Endodermal cell (in vitro differentiated cells): ENCODE measurements around the gene TBL3. TPM values are rescaled to one million over a fixed set of nuclear protein-coding genes. Genes with fewer than 3 reads are reported as not detected.
A peak's percentile ranks its signal among the peaks of the same experiment; 100 is the strongest.

ENCODE experiments used
- DNase-seq: peaks from one replicate; pipeline ENCODE4 v3.0.0-alpha.2; 2017
- H3K27ac ChIP-seq: 2 replicates; pipeline ENCODE4 v1.5.1; 2013; ENCODE audit warnings: mild to moderate bottlenecking, low read depth, low read length, moderate library complexity
- H3K27me3 ChIP-seq: 2 replicates; pipeline ENCODE4 v1.6.1; 2013; ENCODE audit warnings: mild to moderate bottlenecking, low read length, moderate library complexity; ENCODE audit not compliant: insufficient read depth, control insufficient read depth, poor library complexity, severe bottlenecking
- H3K36me3 ChIP-seq: 2 replicates; pipeline ENCODE4 v1.7.0; 2013; ENCODE audit warnings: mild to moderate bottlenecking, low read length, moderate library complexity; ENCODE audit not compliant: control insufficient read depth, insufficient read depth
- H3K4me1 ChIP-seq: one replicate; pipeline ENCODE4 v1.7.0; 2013; ENCODE audit warnings: low read length; ENCODE audit not compliant: control insufficient read depth, insufficient read depth
- H3K4me3 ChIP-seq: 2 replicates; pipeline ENCODE4 v1.5.1; 2013; ENCODE audit warnings: mild to moderate bottlenecking, low read length, moderate library complexity
- H3K9ac ChIP-seq: 2 replicates; pipeline ENCODE4 v1.6.1; 2013; ENCODE audit warnings: mild to moderate bottlenecking, low read length, moderate library complexity; ENCODE audit not compliant: poor library complexity, severe bottlenecking; ENCODE audit errors: extremely low read depth
- H3K9me3 ChIP-seq: 2 replicates; pipeline ENCODE4 v1.6.1; 2013; ENCODE audit warnings: mild to moderate bottlenecking, low read length, moderate library complexity; ENCODE audit not compliant: control insufficient read depth
- H3K27ac Mint-ChIP-seq: 2 replicates; pipeline ENCODE4 v1.8.0; 2020; ENCODE audit warnings: mixed read lengths
- H3K27me3 Mint-ChIP-seq: 2 replicates; pipeline ENCODE4 v1.8.0; 2021; ENCODE audit warnings: mild to moderate bottlenecking, mixed read lengths; ENCODE audit not compliant: insufficient read depth
- H3K36me3 Mint-ChIP-seq: 2 replicates; pipeline ENCODE4 v1.8.0; 2020; ENCODE audit warnings: low read depth, mixed read lengths
- H3K4me1 Mint-ChIP-seq: 2 replicates; pipeline ENCODE4 v1.8.0; 2020; ENCODE audit warnings: mixed read lengths
- H3K4me3 Mint-ChIP-seq: 2 replicates; pipeline ENCODE4 v1.8.0; 2020; ENCODE audit warnings: mild to moderate bottlenecking, moderate library complexity, mixed read lengths
- H3K9me3 Mint-ChIP-seq: 2 replicates; pipeline ENCODE4 v1.8.0; 2020; ENCODE audit warnings: mild to moderate bottlenecking, mixed read lengths
- CTCF ChIP-seq: fragments of 200-600 bp; sonication (generic); conservative IDR thresholded peaks from 2 replicates; pipeline ENCODE4 v1.5.0; 2021; ENCODE audit warnings: antibody characterized with exemption, mild to moderate bottlenecking
- WGBS, 2 experiments: methylation state at CpG; one replicate each; pipeline versions ENCODE4 v1.1.5 to v1.1.7; 2013; ENCODE audit warnings: missing lambda C conversion rate in 2 of 2, mixed read lengths in 1 of 2; ENCODE audit not compliant: insufficient coverage in 1 of 2, insufficient read length in 1 of 2; 5-methylcytosine and 5-hydroxymethylcytosine counted together
- total RNA-seq, 2 donors: library from RNA; stranded (reverse); fragmentation: NEBNext Ultra II Directional in 1 of 2; extraction: Animal tissue kit (Norgen Biotek cat#: 25700) in 1 of 2; gene quantifications; 2 replicates in 1 of 2; 3 replicates in 1 of 2; pipeline ENCODE4 v1.2.1, GENCODE V29; 2021

The TBL3 gene
- total RNA-seq, 2 donors from 2014 or later = 43.4 to 49.7 TPM

GRCh38 chr16:2002406-2003230 is 30.8 kb downstream of the TBL3 start:
- no peak for DNase-seq
- H3K27ac Mint-ChIP-seq = no peak overlapping the region

GRCh38 chr16:2003231-2003826 is 31.5 kb downstream of the TBL3 start:
- Histone ChIP-seq H3K9ac (no peak overlapping the region), H3K4me1 (peaks cover 20% of the 10 kb centered on the region), H3K27ac (no peak overlapping the region), H3K4me3 (no peak overlapping the region), H3K36me3 (peaks cover 39% of the 10 kb centered on the region), H3K27me3 (no peaks in the 10 kb centered on the region), H3K9me3 (no peaks in the 10 kb centered on the region)
- peaks cover 14% of the 10 kb centered on the region for H3K4me1 Mint-ChIP-seq
- no peak for DNase-seq
- H3K4me3 Mint-ChIP-seq = no peak overlapping the region
- no peak overlapping the region for H3K27ac Mint-ChIP-seq
- no peaks in the 10 kb centered on the region for H3K9me3 Mint-ChIP-seq
- H3K36me3 Mint-ChIP-seq = peaks cover 20% of the 10 kb centered on the region
- TF ChIP-seq CTCF = no peak
- WGBS, 2 experiments = 93 to 100% methylated on average over 3 to 8 of the region's 8 CpGs
- H3K27me3 Mint-ChIP-seq = no peaks in the 10 kb centered on the region

More at GRCh38 chr16:2002406-2003230, 30.8 kb downstream of the TBL3 start:
- Histone ChIP-seq H3K9me3 (no peaks in the 10 kb centered on the region), H3K27me3 (no peaks in the 10 kb centered on the region), H3K27ac (no peak overlapping the region), H3K36me3 (peaks cover 38% of the 10 kb centered on the region), H3K4me1 (peaks cover 13% of the 10 kb centered on the region), H3K4me3 (no peak overlapping the region), H3K9ac (no peak overlapping the region)
- Mint-ChIP-seq H3K36me3 (peaks cover 22% of the 10 kb centered on the region), H3K27me3 (no peaks in the 10 kb centered on the region), H3K4me3 (no peak overlapping the region), H3K4me1 (peaks cover 9% of the 10 kb centered on the region), H3K9me3 (no peaks in the 10 kb centered on the region)
- TF ChIP-seq CTCF = no peak
- WGBS, 2 experiments = 96 to 97% methylated on average over 29 to 47 of the region's 47 CpGs

- TF ChIP-seq CTCF = peak; percentile 98
- peak; percentile 99 for DNase-seq
- no peak overlapping the region for H3K9ac ChIP-seq
- H3K9me3 Mint-ChIP-seq = no peaks in the 10 kb centered on the region
- H3K36me3 ChIP-seq = peaks cover 39% of the 10 kb centered on the region
- H3K4me1 ChIP-seq = peaks cover 23% of the 10 kb centered on the region
- peak overlapping the region; percentile 87 for H3K27ac ChIP-seq
- H3K27ac Mint-ChIP-seq = no peak overlapping the region
- H3K27me3 Mint-ChIP-seq = no peaks in the 10 kb centered on the region
- H3K9me3 ChIP-seq = no peaks in the 10 kb centered on the region
- peaks cover 23% of the 10 kb centered on the region for H3K36me3 Mint-ChIP-seq
- WGBS, 2 experiments = 40 to 46% methylated on average over 28 to 36 of the region's 36 CpGs
- no peak overlapping the region for H3K4me3 Mint-ChIP-seq
- no peaks in the 10 kb centered on the region for H3K27me3 ChIP-seq
- H3K4me1 Mint-ChIP-seq = peaks cover 19% of the 10 kb centered on the region
- H3K4me3 ChIP-seq = no peak overlapping the region
Measured at GRCh38 chr16:2003827-2004641, 32.2 kb downstream of the TBL3 start.
